WTC11 (cell line): Measurements from ENCODE around the gene LENG1.

ENCODE experiments used
- CREM ChIP-seq: sonication (generic); formaldehyde crosslinking; IDR thresholded peaks from 2 replicates; pipeline ENCODE4 v1.8.1; 2022; ENCODE audit warnings: mild to moderate bottlenecking, missing genetic modification reagents, moderate library complexity
- FOXJ3 ChIP-seq: sonication (generic); formaldehyde crosslinking; IDR thresholded peaks from 2 replicates; pipeline ENCODE4 v1.9.0; 2021; ENCODE audit warnings: missing genetic modification reagents, mild to moderate bottlenecking, borderline replicate concordance
- NR1H2 ChIP-seq: sonication (generic); formaldehyde crosslinking; IDR thresholded peaks from 2 replicates; pipeline ENCODE4 v1.9.0; 2021; ENCODE audit warnings: mild to moderate bottlenecking, moderate library complexity, missing genetic modification reagents
- ZBTB21 ChIP-seq: sonication (generic); formaldehyde crosslinking; IDR thresholded peaks from 2 replicates; pipeline ENCODE4 v1.8.1; 2023; ENCODE audit warnings: mild to moderate bottlenecking, missing genetic modification reagents, borderline replicate concordance
- ZNF138 ChIP-seq: sonication (generic); formaldehyde crosslinking; conservative IDR thresholded peaks from 2 replicates; pipeline ENCODE4 v1.8.1; 2022; ENCODE audit warnings: mild to moderate bottlenecking, moderate library complexity, missing genetic modification reagents
- ZNF416 ChIP-seq: fragments of 250-450 bp; sonication (Bioruptor Pico); IDR thresholded peaks from 2 replicates; pipeline ENCODE4 v1.9.0; 2021; ENCODE audit warnings: mild to moderate bottlenecking, inconsistent platforms
- TF ChIP-seq, protein P1 (sequence below): sonication (generic); formaldehyde crosslinking; IDR thresholded peaks from 2 replicates; pipeline ENCODE4 v1.8.1; 2022; ENCODE audit warnings: mild to moderate bottlenecking, missing genetic modification reagents, moderate library complexity, borderline replicate concordance
- TF ChIP-seq, protein P2 (sequence below): fragments of 200-600 bp; IDR thresholded peaks from 2 replicates; pipeline ENCODE4 v1.8.0; 2022; ENCODE audit warnings: antibody characterized with exemption
- TF ChIP-seq, protein P3 (sequence below): fragments of 250-450 bp; sonication (Bioruptor Pico); IDR thresholded peaks from 2 replicates; pipeline ENCODE4 v1.9.0; 2021; ENCODE audit warnings: mild to moderate bottlenecking
- TF ChIP-seq, protein P4 (sequence below): sonication (generic); formaldehyde crosslinking; IDR thresholded peaks from 2 replicates; pipeline ENCODE4 v1.8.1; 2023; ENCODE audit warnings: mild to moderate bottlenecking, missing genetic modification reagents, moderate library complexity
- TF ChIP-seq, protein P5 (sequence below): sonication (generic); formaldehyde crosslinking; conservative IDR thresholded peaks from 2 replicates; pipeline ENCODE4 v1.8.1; 2022; ENCODE audit warnings: mild to moderate bottlenecking, missing genetic modification reagents
- TF ChIP-seq, protein P6 (sequence below): sonication (generic); formaldehyde crosslinking; IDR thresholded peaks from 2 replicates; pipeline ENCODE4 v1.8.1; 2022; ENCODE audit warnings: low read depth, mild to moderate bottlenecking, moderate library complexity, missing genetic modification reagents, borderline replicate concordance

DNA sequence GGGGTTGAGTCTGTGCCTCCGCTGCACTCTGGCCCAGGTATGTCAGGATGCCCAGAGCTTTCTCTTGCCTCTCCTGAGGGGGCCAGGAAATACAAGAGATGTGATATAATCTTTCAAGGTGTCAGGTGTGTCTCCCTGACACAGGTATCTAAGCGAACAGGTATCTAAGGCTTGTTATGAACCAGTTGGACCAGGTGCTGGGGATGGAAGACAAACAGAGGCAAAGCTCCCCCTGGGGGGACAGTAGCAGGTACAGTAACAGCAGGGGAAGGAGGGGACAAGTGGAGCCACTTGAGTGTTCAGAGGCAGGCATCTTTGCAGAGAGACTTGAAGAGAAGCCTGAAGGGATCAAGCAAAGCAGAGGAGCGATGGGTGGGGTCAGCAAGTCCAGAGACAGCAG is 2.6 kb downstream of the LENG1 start:
- TF ChIP-seq CREM (no peak), NR1H2 (CRISPR knock-in tag) (no peak), ZBTB21 (CRISPR knock-in tag) (no peak), ZNF138 (no peak), ZNF416 (CRISPR knock-in tag) (no peak), FOXJ3 (CRISPR knock-in tag) (no peak)
- TF ChIP-seq, protein P1, sequence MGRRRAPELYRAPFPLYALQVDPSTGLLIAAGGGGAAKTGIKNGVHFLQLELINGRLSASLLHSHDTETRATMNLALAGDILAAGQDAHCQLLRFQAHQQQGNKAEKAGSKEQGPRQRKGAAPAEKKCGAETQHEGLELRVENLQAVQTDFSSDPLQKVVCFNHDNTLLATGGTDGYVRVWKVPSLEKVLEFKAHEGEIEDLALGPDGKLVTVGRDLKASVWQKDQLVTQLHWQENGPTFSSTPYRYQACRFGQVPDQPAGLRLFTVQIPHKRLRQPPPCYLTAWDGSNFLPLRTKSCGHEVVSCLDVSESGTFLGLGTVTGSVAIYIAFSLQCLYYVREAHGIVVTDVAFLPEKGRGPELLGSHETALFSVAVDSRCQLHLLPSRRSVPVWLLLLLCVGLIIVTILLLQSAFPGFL (CRISPR knock-in tag) = no peak
- TF ChIP-seq, protein P2, sequence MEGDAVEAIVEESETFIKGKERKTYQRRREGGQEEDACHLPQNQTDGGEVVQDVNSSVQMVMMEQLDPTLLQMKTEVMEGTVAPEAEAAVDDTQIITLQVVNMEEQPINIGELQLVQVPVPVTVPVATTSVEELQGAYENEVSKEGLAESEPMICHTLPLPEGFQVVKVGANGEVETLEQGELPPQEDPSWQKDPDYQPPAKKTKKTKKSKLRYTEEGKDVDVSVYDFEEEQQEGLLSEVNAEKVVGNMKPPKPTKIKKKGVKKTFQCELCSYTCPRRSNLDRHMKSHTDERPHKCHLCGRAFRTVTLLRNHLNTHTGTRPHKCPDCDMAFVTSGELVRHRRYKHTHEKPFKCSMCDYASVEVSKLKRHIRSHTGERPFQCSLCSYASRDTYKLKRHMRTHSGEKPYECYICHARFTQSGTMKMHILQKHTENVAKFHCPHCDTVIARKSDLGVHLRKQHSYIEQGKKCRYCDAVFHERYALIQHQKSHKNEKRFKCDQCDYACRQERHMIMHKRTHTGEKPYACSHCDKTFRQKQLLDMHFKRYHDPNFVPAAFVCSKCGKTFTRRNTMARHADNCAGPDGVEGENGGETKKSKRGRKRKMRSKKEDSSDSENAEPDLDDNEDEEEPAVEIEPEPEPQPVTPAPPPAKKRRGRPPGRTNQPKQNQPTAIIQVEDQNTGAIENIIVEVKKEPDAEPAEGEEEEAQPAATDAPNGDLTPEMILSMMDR = no peak
- TF ChIP-seq, protein P3, sequence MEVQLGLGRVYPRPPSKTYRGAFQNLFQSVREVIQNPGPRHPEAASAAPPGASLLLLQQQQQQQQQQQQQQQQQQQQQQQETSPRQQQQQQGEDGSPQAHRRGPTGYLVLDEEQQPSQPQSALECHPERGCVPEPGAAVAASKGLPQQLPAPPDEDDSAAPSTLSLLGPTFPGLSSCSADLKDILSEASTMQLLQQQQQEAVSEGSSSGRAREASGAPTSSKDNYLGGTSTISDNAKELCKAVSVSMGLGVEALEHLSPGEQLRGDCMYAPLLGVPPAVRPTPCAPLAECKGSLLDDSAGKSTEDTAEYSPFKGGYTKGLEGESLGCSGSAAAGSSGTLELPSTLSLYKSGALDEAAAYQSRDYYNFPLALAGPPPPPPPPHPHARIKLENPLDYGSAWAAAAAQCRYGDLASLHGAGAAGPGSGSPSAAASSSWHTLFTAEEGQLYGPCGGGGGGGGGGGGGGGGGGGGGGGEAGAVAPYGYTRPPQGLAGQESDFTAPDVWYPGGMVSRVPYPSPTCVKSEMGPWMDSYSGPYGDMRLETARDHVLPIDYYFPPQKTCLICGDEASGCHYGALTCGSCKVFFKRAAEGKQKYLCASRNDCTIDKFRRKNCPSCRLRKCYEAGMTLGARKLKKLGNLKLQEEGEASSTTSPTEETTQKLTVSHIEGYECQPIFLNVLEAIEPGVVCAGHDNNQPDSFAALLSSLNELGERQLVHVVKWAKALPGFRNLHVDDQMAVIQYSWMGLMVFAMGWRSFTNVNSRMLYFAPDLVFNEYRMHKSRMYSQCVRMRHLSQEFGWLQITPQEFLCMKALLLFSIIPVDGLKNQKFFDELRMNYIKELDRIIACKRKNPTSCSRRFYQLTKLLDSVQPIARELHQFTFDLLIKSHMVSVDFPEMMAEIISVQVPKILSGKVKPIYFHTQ (CRISPR knock-in tag) = no peak
- TF ChIP-seq, protein P4, sequence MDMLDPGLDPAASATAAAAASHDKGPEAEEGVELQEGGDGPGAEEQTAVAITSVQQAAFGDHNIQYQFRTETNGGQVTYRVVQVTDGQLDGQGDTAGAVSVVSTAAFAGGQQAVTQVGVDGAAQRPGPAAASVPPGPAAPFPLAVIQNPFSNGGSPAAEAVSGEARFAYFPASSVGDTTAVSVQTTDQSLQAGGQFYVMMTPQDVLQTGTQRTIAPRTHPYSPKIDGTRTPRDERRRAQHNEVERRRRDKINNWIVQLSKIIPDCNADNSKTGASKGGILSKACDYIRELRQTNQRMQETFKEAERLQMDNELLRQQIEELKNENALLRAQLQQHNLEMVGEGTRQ = no peak
- TF ChIP-seq, protein P5, sequence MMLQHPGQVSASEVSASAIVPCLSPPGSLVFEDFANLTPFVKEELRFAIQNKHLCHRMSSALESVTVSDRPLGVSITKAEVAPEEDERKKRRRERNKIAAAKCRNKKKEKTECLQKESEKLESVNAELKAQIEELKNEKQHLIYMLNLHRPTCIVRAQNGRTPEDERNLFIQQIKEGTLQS (CRISPR knock-in tag) = no peak
- TF ChIP-seq, protein P6, sequence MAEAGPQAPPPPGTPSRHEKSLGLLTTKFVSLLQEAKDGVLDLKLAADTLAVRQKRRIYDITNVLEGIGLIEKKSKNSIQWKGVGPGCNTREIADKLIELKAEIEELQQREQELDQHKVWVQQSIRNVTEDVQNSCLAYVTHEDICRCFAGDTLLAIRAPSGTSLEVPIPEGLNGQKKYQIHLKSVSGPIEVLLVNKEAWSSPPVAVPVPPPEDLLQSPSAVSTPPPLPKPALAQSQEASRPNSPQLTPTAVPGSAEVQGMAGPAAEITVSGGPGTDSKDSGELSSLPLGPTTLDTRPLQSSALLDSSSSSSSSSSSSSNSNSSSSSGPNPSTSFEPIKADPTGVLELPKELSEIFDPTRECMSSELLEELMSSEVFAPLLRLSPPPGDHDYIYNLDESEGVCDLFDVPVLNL (CRISPR knock-in tag) = no peak
